Neural progenitor cell (in vitro differentiated cells): ENCODE data around the gene NAPEPLD. TPM values are rescaled to one million over a fixed set of nuclear protein-coding genes. Genes with fewer than 3 reads are reported as not detected.

Experiments
- DNase-seq: peaks from one replicate; pipeline ENCODE4 v3.0.0-alpha.2; 2016; ENCODE audit warnings: low spot score
- H2AFZ ChIP-seq: fragments of 200-600 bp; sonication (generic); replicated peaks from 2 replicates; pipeline ENCODE4 v1.6.1; 2016; ENCODE audit warnings: antibody characterized with exemption
- H3F3A ChIP-seq: fragments of 200-600 bp; sonication (generic); 2 replicates; pipeline ENCODE4 v1.6.1; 2016; ENCODE audit warnings: antibody characterized with exemption, low read depth
- H3K27ac ChIP-seq: fragments of 200-600 bp; sonication (generic); 2 replicates; pipeline ENCODE4 v1.5.1; 2016; ENCODE audit warnings: mild to moderate bottlenecking
- H3K27me3 ChIP-seq: fragments of 200-600 bp; sonication (generic); 2 replicates; pipeline ENCODE4 v1.6.1; 2016; ENCODE audit warnings: mild to moderate bottlenecking, moderate library complexity
- H3K36me3 ChIP-seq: fragments of 200-600 bp; sonication (generic); 2 replicates; pipeline ENCODE4 v1.5.1; 2016
- H3K4me1 ChIP-seq: fragments of 200-600 bp; sonication (generic); 2 replicates; pipeline ENCODE4 v1.6.1; 2016; ENCODE audit warnings: mixed run types
- H3K4me2 ChIP-seq: fragments of 200-600 bp; sonication (generic); 2 replicates; pipeline ENCODE4 v1.6.1; 2016
- H3K4me3 ChIP-seq: fragments of 200-600 bp; sonication (generic); 2 replicates; pipeline ENCODE4 v1.5.1; 2016
- H3K79me2 ChIP-seq: fragments of 200-600 bp; sonication (generic); 2 replicates; pipeline ENCODE4 v1.6.1; 2016; ENCODE audit warnings: low read depth
- H3K9ac ChIP-seq: fragments of 200-600 bp; sonication (generic); 2 replicates; pipeline ENCODE4 v1.6.1; 2016
- H3K9me3 ChIP-seq: fragments of 200-600 bp; sonication (generic); 2 replicates; pipeline ENCODE4 v1.5.1; 2016; ENCODE audit warnings: low read depth
- H4K20me1 ChIP-seq: fragments of 200-600 bp; sonication (generic); 2 replicates; pipeline ENCODE4 v1.6.1; 2016; ENCODE audit warnings: low read depth
- H3K27ac Mint-ChIP-seq: 3 replicates; pipeline ENCODE4 v1.8.0; 2021; ENCODE audit warnings: mixed read lengths
- H3K27me3 Mint-ChIP-seq: 2 replicates; pipeline ENCODE4 v1.8.0; 2022; ENCODE audit warnings: low read depth, mild to moderate bottlenecking, inconsistent platforms, moderate library complexity, mixed read lengths; ENCODE audit not compliant: insufficient read depth
- H3K36me3 Mint-ChIP-seq: 3 replicates; pipeline ENCODE4 v1.8.0; 2021; ENCODE audit warnings: mixed read lengths
- H3K4me1 Mint-ChIP-seq: 3 replicates; pipeline ENCODE4 v1.8.0; 2021; ENCODE audit warnings: mixed read lengths
- H3K4me3 Mint-ChIP-seq: 3 replicates; pipeline ENCODE4 v1.8.0; 2021; ENCODE audit warnings: mild to moderate bottlenecking, moderate library complexity, mixed read lengths
- H3K9me3 Mint-ChIP-seq: 3 replicates; pipeline ENCODE4 v1.8.0; 2020; ENCODE audit warnings: mixed read lengths
- CTCF ChIP-seq: fragments of 200-600 bp; sonication (generic); IDR thresholded peaks from 2 replicates; pipeline ENCODE4 v1.5.1; 2017; ENCODE audit warnings: antibody characterized with exemption, mild to moderate bottlenecking
- EZH2 ChIP-seq: fragments of 200-600 bp; sonication (generic); IDR thresholded peaks from 2 replicates; pipeline ENCODE4 v1.6.1; 2017; ENCODE audit warnings: antibody characterized with exemption, mild to moderate bottlenecking, moderate library complexity
- EZH2phosphoT487 ChIP-seq: fragments of 200-600 bp; sonication (generic); IDR thresholded peaks from 2 replicates; pipeline ENCODE4 v1.6.1; 2017; ENCODE audit warnings: antibody characterized with exemption
- total RNA-seq: library from RNA; depleted of rRNA; stranded (reverse); fragments of >200 nt; gene quantifications from 2 replicates; pipeline ENCODE4 v1.2.3, GENCODE V29; 2015; ENCODE audit warnings: low replicate concordance

Gene NAPEPLD
- total RNA-seq, 1 donor from 2014 or later: 13.3 TPM

- Histone ChIP-seq H3K27me3 (no peaks in the 10 kb centered on the region), H3K9me3 (no peaks in the 10 kb centered on the region), H3K27ac (no peak overlapping the region), H2AFZ (no peak overlapping the region), H3K79me2 (peaks cover 3% of the 10 kb centered on the region), H3K9ac (no peak overlapping the region), H4K20me1 (peaks cover 3% of the 10 kb centered on the region), H3F3A (no peaks in the 10 kb centered on the region), H3K4me1 (no peaks in the 10 kb centered on the region), H3K4me2 (no peak overlapping the region), H3K4me3 (no peak overlapping the region), H3K36me3 (no peaks in the 10 kb centered on the region)
- Mint-ChIP-seq H3K27ac (no peak overlapping the region), H3K4me1 (peaks cover 9% of the 10 kb centered on the region), H3K9me3 (no peaks in the 10 kb centered on the region), H3K27me3 (no peaks in the 10 kb centered on the region), H3K4me3 (no peak overlapping the region), H3K36me3 (peaks cover 14% of the 10 kb centered on the region)
- no peak for DNase-seq
- TF ChIP-seq EZH2 (no peak), EZH2phosphoT487 (no peak), CTCF (no peak)
These were observed 17.8 kb downstream of the NAPEPLD start for GRCh38 chr7:103130901-103131624.

GRCh38 chr7:103129702-103130549, 19.0 kb downstream of the NAPEPLD start:
- Histone ChIP-seq H2AFZ (no peak overlapping the region), H3K4me2 (no peak overlapping the region), H3K4me3 (no peak overlapping the region), H3K27me3 (no peaks in the 10 kb centered on the region), H3K9me3 (no peaks in the 10 kb centered on the region), H3K79me2 (peaks cover 3% of the 10 kb centered on the region), H3K4me1 (no peaks in the 10 kb centered on the region), H3K36me3 (peaks cover 3% of the 10 kb centered on the region), H4K20me1 (peaks cover 3% of the 10 kb centered on the region), H3F3A (no peaks in the 10 kb centered on the region), H3K27ac (no peak overlapping the region), H3K9ac (no peak overlapping the region)
- H3K4me3 Mint-ChIP-seq: no peak overlapping the region
- TF ChIP-seq EZH2phosphoT487 (no peak), EZH2 (no peak), CTCF (no peak)
- H3K27me3 Mint-ChIP-seq: no peaks in the 10 kb centered on the region
- H3K36me3 Mint-ChIP-seq: peaks cover 14% of the 10 kb centered on the region
- H3K4me1 Mint-ChIP-seq: peaks cover 3% of the 10 kb centered on the region
- no peak overlapping the region for H3K27ac Mint-ChIP-seq
- no peaks in the 10 kb centered on the region for H3K9me3 Mint-ChIP-seq
- no peak for DNase-seq

- Histone ChIP-seq H3K27ac (no peak overlapping the region), H3K36me3 (peaks cover 3% of the 10 kb centered on the region), H3K27me3 (no peaks in the 10 kb centered on the region), H4K20me1 (no peaks in the 10 kb centered on the region), H3K4me1 (no peaks in the 10 kb centered on the region), H3K9me3 (no peaks in the 10 kb centered on the region), H3F3A (no peaks in the 10 kb centered on the region), H3K4me3 (no peak overlapping the region), H2AFZ (no peak overlapping the region), H3K9ac (no peak overlapping the region), H3K4me2 (no peak overlapping the region), H3K79me2 (no peaks in the 10 kb centered on the region)
- Mint-ChIP-seq H3K27me3 (no peaks in the 10 kb centered on the region), H3K9me3 (no peaks in the 10 kb centered on the region), H3K27ac (no peak overlapping the region), H3K4me1 (no peaks in the 10 kb centered on the region), H3K4me3 (no peak overlapping the region), H3K36me3 (peaks cover 14% of the 10 kb centered on the region)
- TF ChIP-seq EZH2phosphoT487 (no peak), CTCF (no peak), EZH2 (no peak)
- no peak for DNase-seq
These were observed 21.9 kb downstream of the NAPEPLD start for GRCh38 chr7:103127006-103127405.
